ENCODE data around the gene ZNF280C. TPM values are rescaled to one million over a fixed set of nuclear protein-coding genes. Genes with fewer than 3 reads are reported as not detected.
"Not testable (repeated sequence)": the region's sequence is repeated elsewhere in the genome, so short reads cannot be mapped to it uniquely, and the experiment has no call there.

The ZNF280C gene
- total RNA-seq, 4 donors from 2014 or later: 4.8 to 7.8 (median 6.8) TPM

GRCh38 chrX:130245441-130245840 is 23.3 kb downstream of the ZNF280C start:
- DNase-seq: no peak
- Histone ChIP-seq H3K4me1 (no peaks in the 10 kb centered on the region), H3K36me3 (peaks cover 0 to 6% of the 10 kb centered on the region in 2 donors), H3K27ac (no peak overlapping the region), H3K4me3 (replicated peaks in 1 of 3) (no peak overlapping the region), H3K27me3 (no peaks in the 10 kb centered on the region), H3K9me3 (no peaks in the 10 kb centered on the region)
- intact Hi-C loops (cut with DNase I): no loop called here
- TF ChIP-seq, protein P1, sequence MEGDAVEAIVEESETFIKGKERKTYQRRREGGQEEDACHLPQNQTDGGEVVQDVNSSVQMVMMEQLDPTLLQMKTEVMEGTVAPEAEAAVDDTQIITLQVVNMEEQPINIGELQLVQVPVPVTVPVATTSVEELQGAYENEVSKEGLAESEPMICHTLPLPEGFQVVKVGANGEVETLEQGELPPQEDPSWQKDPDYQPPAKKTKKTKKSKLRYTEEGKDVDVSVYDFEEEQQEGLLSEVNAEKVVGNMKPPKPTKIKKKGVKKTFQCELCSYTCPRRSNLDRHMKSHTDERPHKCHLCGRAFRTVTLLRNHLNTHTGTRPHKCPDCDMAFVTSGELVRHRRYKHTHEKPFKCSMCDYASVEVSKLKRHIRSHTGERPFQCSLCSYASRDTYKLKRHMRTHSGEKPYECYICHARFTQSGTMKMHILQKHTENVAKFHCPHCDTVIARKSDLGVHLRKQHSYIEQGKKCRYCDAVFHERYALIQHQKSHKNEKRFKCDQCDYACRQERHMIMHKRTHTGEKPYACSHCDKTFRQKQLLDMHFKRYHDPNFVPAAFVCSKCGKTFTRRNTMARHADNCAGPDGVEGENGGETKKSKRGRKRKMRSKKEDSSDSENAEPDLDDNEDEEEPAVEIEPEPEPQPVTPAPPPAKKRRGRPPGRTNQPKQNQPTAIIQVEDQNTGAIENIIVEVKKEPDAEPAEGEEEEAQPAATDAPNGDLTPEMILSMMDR (IDR thresholded peaks at IDR 0.05): no peak
- no peak for TF ChIP-seq POLR2A (IDR thresholded peaks at IDR 0.05)

DNA sequence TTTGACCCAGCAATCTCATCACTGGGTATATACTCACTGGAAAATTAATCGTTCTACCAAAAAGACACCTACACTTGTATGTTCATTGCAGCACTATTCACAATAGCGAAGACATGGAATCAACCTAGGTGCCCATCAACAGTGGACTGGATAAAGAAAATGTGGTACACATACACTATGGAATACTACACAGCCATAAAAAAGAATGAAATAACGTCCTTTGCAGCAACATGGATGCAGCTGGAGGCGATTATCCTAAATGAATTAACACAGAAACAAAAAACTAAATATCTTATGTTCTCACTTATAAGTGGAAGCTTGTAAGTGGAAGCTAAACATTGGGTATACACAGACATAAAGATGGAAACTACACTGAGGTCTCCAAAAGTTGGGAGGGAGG is 37.5 kb downstream of the ZNF280C start:
- H3K4me3 ChIP-seq (replicated peaks in 1 of 3); H3K36me3 ChIP-seq; intact Hi-C loops (cut with DNase I); H3K27me3 ChIP-seq; H3K9me3 ChIP-seq; H3K4me1 ChIP-seq; H3K27ac ChIP-seq; DNase-seq: not testable (repeated sequence)
- 91 to 97% methylated on average over 4 of the region's 4 CpGs for WGBS, 2 donors

- Histone ChIP-seq H3K36me3 (no peaks in the 10 kb centered on the region), H3K27ac (no peak overlapping the region), H3K4me3 (replicated peaks in 1 of 3) (no peak overlapping the region), H3K4me1 (no peaks in the 10 kb centered on the region), H3K9me3 (no peaks in the 10 kb centered on the region), H3K27me3 (no peaks in the 10 kb centered on the region)
- DNase-seq: no peak
- 90 to 91% methylated on average over 2 of the region's 2 CpGs for WGBS, 2 donors
- TF ChIP-seq, protein P1 (IDR thresholded peaks at IDR 0.05): no peak
- TF ChIP-seq POLR2A (IDR thresholded peaks at IDR 0.05): no peak
- intact Hi-C loops (cut with DNase I): no loop called here
These were observed 39.8 kb downstream of the ZNF280C start for GRCh38 chrX:130228871-130229270.

GRCh38 chrX:130224810-130225209 is 43.9 kb downstream of the ZNF280C start:
- Histone ChIP-seq H3K4me1 (no peaks in the 10 kb centered on the region), H3K27ac (no peak overlapping the region), H3K27me3 (no peaks in the 10 kb centered on the region), H3K9me3 (no peaks in the 10 kb centered on the region), H3K4me3 (replicated peaks in 1 of 3) (no peak overlapping the region), H3K36me3 (no peaks in the 10 kb centered on the region)
- intact Hi-C loops (cut with DNase I): no loop called here
- DNase-seq: no peak
- TF ChIP-seq, protein P1 (IDR thresholded peaks at IDR 0.05): no peak
- no peak for TF ChIP-seq POLR2A (IDR thresholded peaks at IDR 0.05)
- 90 to 100% methylated on average over 2 of the region's 2 CpGs for whole genome bisulfite sequencing, 2 donors

DNA sequence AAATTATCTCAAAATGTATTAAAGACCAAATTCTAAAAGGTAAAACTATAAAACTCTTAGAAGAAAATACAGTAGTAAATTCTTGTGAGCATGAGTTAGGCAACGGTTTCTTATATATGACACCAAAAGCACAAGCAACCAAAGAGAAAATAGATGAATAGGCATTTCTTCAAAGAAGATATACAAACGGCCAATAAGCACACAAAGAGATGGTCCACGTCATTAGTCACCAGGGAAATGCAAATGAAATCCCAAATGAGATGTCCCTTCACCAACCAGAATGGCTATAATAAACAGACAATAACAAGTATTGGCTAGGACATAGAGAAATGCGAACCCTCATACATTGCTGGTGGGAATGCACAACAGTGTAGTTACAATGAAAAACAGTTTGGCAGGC is 52.4 kb downstream of the ZNF280C start:
- H3K27me3 ChIP-seq: no peaks in the 10 kb centered on the region

More for the DNA sequence above, 52.4 kb downstream of the ZNF280C start:
- WGBS, 2 donors: 84 to 86% methylated on average over 4 of the region's 4 CpGs
- Histone ChIP-seq H3K9me3 (no peaks in the 10 kb centered on the region), H3K4me3 (replicated peaks in 1 of 3) (no peak overlapping the region), H3K36me3 (peaks cover 0 to 6% of the 10 kb centered on the region in 2 donors), H3K27ac (no peak overlapping the region), H3K4me1 (no peaks in the 10 kb centered on the region)
- intact Hi-C loops (cut with DNase I): no loop called here
- TF ChIP-seq POLR2A (IDR thresholded peaks at IDR 0.05): no peak
- TF ChIP-seq, protein P1 (IDR thresholded peaks at IDR 0.05): no peak
- DNase-seq: no peak
